Brain microvascular endothelial cell (primary cell): ENCODE results near the gene CAST.
A peak's percentile ranks its signal among the peaks of the same experiment; 100 is the strongest.

ENCODE experiments used
- DNase-seq: peaks from one replicate; pipeline ENCODE4 v3.0.0-alpha.2; 2020
- H3K27ac ChIP-seq: fragments of 250-450 bp; sonication (Bioruptor Pico); 2 replicates; pipeline ENCODE4 v1.5.1; 2020; ENCODE audit warnings: mild to moderate bottlenecking, moderate library complexity
- H3K27me3 ChIP-seq: fragments of 250-450 bp; sonication (Bioruptor Pico); replicated peaks from 2 replicates; pipeline ENCODE4 v1.5.1; 2020; ENCODE audit warnings: mild to moderate bottlenecking
- H3K36me3 ChIP-seq: fragments of 250-450 bp; sonication (Bioruptor Pico); replicated peaks from 2 replicates; pipeline ENCODE4 v1.5.1; 2020; ENCODE audit warnings: mild to moderate bottlenecking
- H3K4me3 ChIP-seq: 2 replicates; pipeline ENCODE4 v1.5.1; 2011; ENCODE audit warnings: low read depth, mild to moderate bottlenecking, control low read depth, low read length, moderate library complexity
- CTCF ChIP-seq: IDR thresholded peaks from 2 replicates; pipeline ENCODE4 v1.5.1; 2011; ENCODE audit warnings: low read depth, mild to moderate bottlenecking, moderate library complexity, low read length, control low read depth, inconsistent platforms; ENCODE audit errors: missing control alignments
- in situ Hi-C: cut with HindIII; loops from 2 replicates; pipeline ENCODE4 v1.10.0; 2017; ENCODE audit warnings: low sequenced_read_pairs, low pct_ligation_motif_present

CAST gene

GRCh38 chr5:96628406-96628805, 33.8 kb upstream of the CAST start:
- H3K36me3 ChIP-seq, result no peaks in the 10 kb centered on the region
- peak overlapping the region; percentile 88 for H3K27ac ChIP-seq
- no peaks in the 10 kb centered on the region for H3K27me3 ChIP-seq
- H3K4me3 ChIP-seq, result no peak overlapping the region
- TF ChIP-seq CTCF, result no peak
- in situ Hi-C loops, result no loop called here
- no peak for DNase-seq

- in situ Hi-C loops, result no loop called here
- peak; percentile 98 for DNase-seq
- no peak for TF ChIP-seq CTCF
- Histone ChIP-seq H3K4me3 (no peak overlapping the region), H3K27ac (peak overlapping the region; percentile 88), H3K27me3 (no peaks in the 10 kb centered on the region), H3K36me3 (no peaks in the 10 kb centered on the region)
Measured at GRCh38 chr5:96629774-96630173, 32.4 kb upstream of the CAST start.

- TF ChIP-seq CTCF, result no peak
- in situ Hi-C loops, result no loop called here
- no peak overlapping the region for H3K4me3 ChIP-seq
- no peak overlapping the region for H3K27ac ChIP-seq
- H3K27me3 ChIP-seq, result no peaks in the 10 kb centered on the region
- no peaks in the 10 kb centered on the region for H3K36me3 ChIP-seq
- no peak for DNase-seq
Measured at GRCh38 chr5:96633820-96634219, 28.4 kb upstream of the CAST start.

GRCh38 chr5:96634881-96635280, 27.3 kb upstream of the CAST start:
- no peak for TF ChIP-seq CTCF
- Histone ChIP-seq H3K4me3 (no peak overlapping the region), H3K27ac (no peak overlapping the region), H3K27me3 (no peaks in the 10 kb centered on the region), H3K36me3 (no peaks in the 10 kb centered on the region)
- in situ Hi-C loops, result no loop called here
- no peak for DNase-seq

GRCh38 chr5:96636046-96636445, 26.1 kb upstream of the CAST start:
- no peak overlapping the region for H3K27ac ChIP-seq
- H3K36me3 ChIP-seq, result no peaks in the 10 kb centered on the region
- H3K4me3 ChIP-seq, result no peak overlapping the region
- in situ Hi-C loops, result no loop called here
- no peak for TF ChIP-seq CTCF
- H3K27me3 ChIP-seq, result no peaks in the 10 kb centered on the region
- DNase-seq, result no peak

GRCh38 chr5:96636594-96636993, 25.6 kb upstream of the CAST start:
- Histone ChIP-seq H3K27ac (no peak overlapping the region), H3K4me3 (no peak overlapping the region), H3K36me3 (no peaks in the 10 kb centered on the region), H3K27me3 (no peaks in the 10 kb centered on the region)
- no peak for TF ChIP-seq CTCF
- DNase-seq, result no peak
- in situ Hi-C loops, result no loop called here
